HFF-Myc (cell line): ENCODE results near the gene TTC9C.

Experiments used
- DNase-seq: peaks from one replicate; pipeline ENCODE4 v3.0.0-alpha.2; 2011; ENCODE audit warnings: low read depth; ENCODE audit errors: extremely low read depth
- H3K4me3 ChIP-seq: replicated peaks from 2 replicates; pipeline ENCODE4 v1.5.1; 2011; ENCODE audit warnings: low read depth, mild to moderate bottlenecking, control low read depth, low read length
- TF ChIP-seq, protein P1 (sequence below): IDR thresholded peaks from 2 replicates; pipeline ENCODE4 v1.5.1; 2012; ENCODE audit warnings: mild to moderate bottlenecking, low read depth, low read length, control low read depth; ENCODE audit errors: missing control alignments

The TTC9C gene

DNA sequence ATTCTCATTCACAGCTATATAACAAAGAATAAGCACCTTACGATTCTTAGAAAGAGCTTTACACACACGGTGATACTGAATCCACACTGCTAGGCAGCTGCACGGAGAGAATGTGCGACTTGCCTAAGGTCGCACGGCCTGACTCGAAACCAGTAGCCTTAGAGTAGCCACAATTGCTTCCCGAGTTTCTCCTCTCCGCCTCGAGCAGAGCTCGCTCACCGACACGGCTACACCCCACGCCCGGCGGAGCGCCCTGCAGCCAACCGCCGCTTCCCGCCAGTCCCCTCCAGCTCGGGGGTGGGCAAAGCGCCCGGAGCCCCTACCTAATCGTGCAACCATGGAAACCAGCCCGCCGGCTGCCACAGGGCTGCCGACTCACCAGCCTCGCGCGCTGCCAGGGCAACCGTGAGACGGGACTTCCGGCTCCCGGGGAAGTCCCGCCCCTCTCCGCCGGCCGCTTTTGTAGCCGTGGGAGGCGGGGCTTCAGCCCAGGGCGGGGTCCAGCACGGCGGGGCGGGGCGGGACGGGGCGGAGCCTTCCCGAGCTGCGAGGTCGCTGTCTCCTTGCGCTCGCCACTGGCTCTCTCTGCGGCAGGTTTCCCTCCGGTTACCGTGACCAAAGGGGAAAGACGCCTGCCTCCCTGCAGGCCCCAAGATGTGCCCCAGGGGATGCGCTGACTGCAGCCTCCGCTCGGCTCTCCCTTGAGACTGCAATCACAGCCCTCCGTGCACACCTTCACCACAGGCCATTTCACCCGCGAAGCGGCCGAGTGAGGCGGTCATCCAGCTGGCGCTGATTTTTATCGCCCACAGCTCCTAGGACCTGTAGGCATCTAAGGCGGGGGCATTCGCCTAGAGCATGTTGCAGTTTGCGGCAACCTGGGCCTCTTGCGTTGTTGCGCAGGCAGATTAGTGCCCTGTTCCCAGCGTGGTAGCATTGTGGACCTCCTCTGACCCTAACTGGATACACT, 22.1 kb upstream of the TTC9C start:
- peak overlapping the region; percentile 70 for H3K4me3 ChIP-seq
- DNase-seq: peak; percentile 63
- TF ChIP-seq, protein P1, sequence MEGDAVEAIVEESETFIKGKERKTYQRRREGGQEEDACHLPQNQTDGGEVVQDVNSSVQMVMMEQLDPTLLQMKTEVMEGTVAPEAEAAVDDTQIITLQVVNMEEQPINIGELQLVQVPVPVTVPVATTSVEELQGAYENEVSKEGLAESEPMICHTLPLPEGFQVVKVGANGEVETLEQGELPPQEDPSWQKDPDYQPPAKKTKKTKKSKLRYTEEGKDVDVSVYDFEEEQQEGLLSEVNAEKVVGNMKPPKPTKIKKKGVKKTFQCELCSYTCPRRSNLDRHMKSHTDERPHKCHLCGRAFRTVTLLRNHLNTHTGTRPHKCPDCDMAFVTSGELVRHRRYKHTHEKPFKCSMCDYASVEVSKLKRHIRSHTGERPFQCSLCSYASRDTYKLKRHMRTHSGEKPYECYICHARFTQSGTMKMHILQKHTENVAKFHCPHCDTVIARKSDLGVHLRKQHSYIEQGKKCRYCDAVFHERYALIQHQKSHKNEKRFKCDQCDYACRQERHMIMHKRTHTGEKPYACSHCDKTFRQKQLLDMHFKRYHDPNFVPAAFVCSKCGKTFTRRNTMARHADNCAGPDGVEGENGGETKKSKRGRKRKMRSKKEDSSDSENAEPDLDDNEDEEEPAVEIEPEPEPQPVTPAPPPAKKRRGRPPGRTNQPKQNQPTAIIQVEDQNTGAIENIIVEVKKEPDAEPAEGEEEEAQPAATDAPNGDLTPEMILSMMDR: no peak

DNA sequence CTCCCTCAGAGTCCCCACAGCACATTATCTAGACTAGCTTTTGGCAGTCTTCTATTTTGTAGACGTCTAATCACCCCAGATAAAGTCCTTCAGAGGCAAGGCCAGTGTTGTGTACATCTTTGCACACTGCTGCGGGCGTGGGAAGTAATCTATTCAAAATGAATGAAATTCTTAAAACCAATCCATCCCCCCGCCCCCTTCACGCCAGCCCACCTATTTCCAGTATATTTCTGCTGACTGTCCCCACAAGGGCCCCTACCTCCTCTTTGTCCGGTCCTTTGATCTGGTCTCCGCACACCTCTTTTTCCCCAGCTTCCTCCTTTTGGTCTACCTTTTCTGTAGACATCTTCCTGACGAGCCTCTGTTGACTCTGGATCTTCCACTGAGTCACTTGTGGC, 21.4 kb upstream of the TTC9C start:
- no peak for DNase-seq
- TF ChIP-seq, protein P1: no peak
- no peak overlapping the region for H3K4me3 ChIP-seq

DNA sequence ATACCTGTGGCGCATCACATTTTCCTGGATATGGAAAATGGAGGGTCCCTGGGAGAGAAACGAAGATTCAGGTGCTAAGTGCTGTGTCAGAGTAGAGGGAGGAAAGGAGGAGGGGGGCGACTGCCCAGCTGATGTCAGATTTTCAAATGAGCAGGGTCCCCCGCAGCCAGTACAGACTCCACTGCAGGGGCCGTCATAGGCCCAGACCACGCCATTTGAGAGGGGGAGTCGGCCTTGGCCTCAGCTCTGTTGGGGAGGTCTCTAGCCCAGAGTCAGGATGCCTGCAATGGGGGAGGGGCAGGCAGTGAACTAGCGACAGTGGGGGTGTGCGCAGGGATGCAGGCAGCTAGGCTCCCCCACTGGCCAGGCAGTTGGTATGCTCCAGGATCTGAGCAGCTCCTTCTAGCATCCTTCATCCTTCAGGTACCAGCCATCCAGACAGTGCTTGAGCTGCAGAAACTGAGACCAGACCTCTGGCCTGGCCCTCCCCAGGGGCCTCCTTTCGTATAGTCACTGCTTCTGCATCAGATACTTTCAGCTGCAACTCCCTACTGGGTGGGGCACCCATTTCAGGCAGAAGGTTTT, 20.9 kb upstream of the TTC9C start, which contains the start of the genes BSCL2 and GNG3:
Gene BSCL2, minus strand, starts transcription at position 148 of the 585 bp plus-strand sequence. CDS start 229 bp downstream, outside the sequence.
Gene GNG3, plus strand, starts transcription at position 400 of the 585 bp plus-strand sequence. CDS start 620 bp downstream, outside the sequence.
- TF ChIP-seq, protein P1: no peak
- no peak for DNase-seq
- peak within 1 kb of the TSS; percentile 70 for H3K4me3 ChIP-seq

DNA sequence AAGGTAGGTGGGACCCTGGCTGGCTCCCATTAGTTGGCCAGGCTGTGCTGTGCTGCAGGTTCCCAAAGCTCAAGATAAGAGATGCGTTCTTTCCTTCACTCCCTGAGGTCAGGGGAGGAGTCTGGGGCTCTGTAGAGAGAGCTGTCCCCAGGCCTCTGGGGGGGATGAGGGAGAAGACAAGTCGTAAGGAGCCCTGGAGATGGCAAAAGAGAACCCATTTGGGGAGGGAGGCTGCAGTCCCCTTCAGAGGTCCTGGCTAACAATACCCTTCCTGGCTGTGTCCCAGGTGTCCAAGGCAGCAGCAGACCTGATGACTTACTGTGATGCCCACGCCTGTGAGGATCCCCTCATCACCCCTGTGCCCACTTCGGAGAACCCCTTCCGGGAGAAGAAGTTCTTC, 19.9 kb upstream of the TTC9C start:
- 0 out of 2 replicates have a peak overlapping the region, but pooled peaks have one; percentile 46 for H3K4me3 ChIP-seq
- TF ChIP-seq, protein P1: no peak
- DNase-seq: no peak

DNA sequence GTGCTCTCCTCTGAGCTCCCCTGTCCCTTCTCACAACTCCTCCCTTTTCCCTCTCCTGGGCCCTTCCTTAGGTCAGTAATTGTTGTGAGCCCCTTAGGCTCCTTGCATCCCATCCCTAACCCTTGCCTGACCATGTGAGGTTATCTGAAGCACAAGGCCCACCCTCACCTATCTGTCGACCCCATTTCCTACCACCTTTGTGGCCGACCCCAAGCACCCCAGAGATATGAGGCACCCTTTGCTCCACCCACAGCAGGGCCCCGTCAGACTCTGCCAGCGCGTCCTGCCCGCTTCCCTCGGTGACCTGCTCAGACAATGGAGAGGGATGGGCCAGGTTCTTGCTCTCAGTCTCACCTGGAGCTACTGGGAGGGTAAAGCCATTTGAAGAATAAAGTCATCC, 19.5 kb upstream of the TTC9C start:
- DNase-seq: no peak
- TF ChIP-seq, protein P1: no peak
- peak overlapping the region; percentile 46 for H3K4me3 ChIP-seq

DNA sequence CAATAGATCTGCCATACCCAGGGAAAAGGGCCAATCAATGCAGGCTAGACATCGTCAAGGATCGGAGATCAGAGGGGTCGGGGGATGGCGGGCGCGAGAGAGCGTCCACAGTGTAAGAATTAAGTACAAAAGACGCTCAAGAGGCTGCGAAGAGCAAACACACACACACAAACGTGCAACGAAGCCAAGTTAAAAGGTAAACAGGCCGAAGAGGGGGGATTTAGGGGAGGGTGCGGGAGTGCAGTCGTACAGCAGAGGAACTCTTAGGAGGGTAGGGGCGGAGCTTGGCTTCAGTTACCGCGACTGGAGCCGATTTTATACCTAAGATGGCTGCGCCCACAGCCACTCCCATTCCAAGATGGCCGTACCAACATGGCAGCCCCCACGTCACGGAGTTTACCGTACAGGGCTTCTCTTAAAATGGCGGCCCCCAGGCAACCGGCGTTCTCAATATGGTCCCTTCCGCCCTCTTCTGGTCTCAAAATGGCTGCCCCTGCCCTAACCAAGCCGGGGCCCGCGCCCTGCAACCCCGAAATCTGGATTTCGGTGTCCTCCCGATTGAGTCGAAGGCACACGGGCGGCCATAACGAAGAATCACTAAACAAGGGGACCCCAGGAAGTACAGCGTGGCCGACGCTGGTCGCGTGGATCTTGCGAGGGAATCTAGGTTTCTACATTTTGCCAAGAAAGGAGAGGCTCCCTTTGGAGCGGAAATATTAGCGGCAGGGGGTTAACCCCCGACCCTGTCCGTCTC, 18.9 kb upstream of the TTC9C start:
- DNase-seq: peak; percentile 95
- H3K4me3 ChIP-seq: peak overlapping the region; percentile 46
- TF ChIP-seq, protein P1: no peak
